Neuron (in vitro differentiated cells): ENCODE results near the gene KHDC1.
"Not testable (repeated sequence)": the region's sequence is repeated elsewhere in the genome, so short reads cannot be mapped to it uniquely, and the experiment has no call there.

Experiments used
- H2AFZ ChIP-seq: one replicate; pipeline ENCODE4 v1.6.1; 2013; ENCODE audit warnings: low read depth, mild to moderate bottlenecking, inconsistent platforms, low read length, moderate library complexity
- H3K27me3 ChIP-seq: one replicate; pipeline ENCODE4 v1.6.1; 2013; ENCODE audit warnings: low read length; ENCODE audit not compliant: insufficient read depth
- H3K36me3 ChIP-seq: one replicate; pipeline ENCODE4 v1.6.1; 2013; ENCODE audit warnings: low read length; ENCODE audit not compliant: insufficient read depth
- H3K4me1 ChIP-seq: one replicate; pipeline ENCODE4 v1.6.1; 2013; ENCODE audit warnings: low read length; ENCODE audit not compliant: insufficient read depth
- H3K4me3 ChIP-seq: 2 replicates; pipeline ENCODE4 v1.5.1; 2013; ENCODE audit warnings: mild to moderate bottlenecking, low read length, moderate library complexity
- H3K9me3 ChIP-seq: one replicate; pipeline ENCODE4 v1.6.1; 2013; ENCODE audit warnings: low read length

The KHDC1 gene

GRCh38 chr6:73234733-73235132 is 28.3 kb downstream of the KHDC1 start:
- Histone ChIP-seq H3K27me3 (no peaks in the 10 kb centered on the region), H2AFZ (no peak overlapping the region), H3K36me3 (no peaks in the 10 kb centered on the region), H3K4me1 (no peaks in the 10 kb centered on the region), H3K9me3 (no peaks in the 10 kb centered on the region), H3K4me3 (no peak overlapping the region)

GRCh38 chr6:73233971-73234370 is 29.0 kb downstream of the KHDC1 start:
- not testable (repeated sequence) for H3K4me3 ChIP-seq, H3K9me3 ChIP-seq, H3K4me1 ChIP-seq, H3K27me3 ChIP-seq, H2AFZ ChIP-seq, H3K36me3 ChIP-seq

- Histone ChIP-seq H2AFZ (no peak overlapping the region), H3K27me3 (no peaks in the 10 kb centered on the region), H3K4me1 (no peaks in the 10 kb centered on the region), H3K9me3 (no peaks in the 10 kb centered on the region), H3K4me3 (no peak overlapping the region), H3K36me3 (no peaks in the 10 kb centered on the region)
Measured at GRCh38 chr6:73233048-73233447, 29.9 kb downstream of the KHDC1 start.

- no peaks in the 10 kb centered on the region for H3K36me3 ChIP-seq
- H3K4me3 ChIP-seq: no peak overlapping the region
- no peaks in the 10 kb centered on the region for H3K4me1 ChIP-seq
- no peaks in the 10 kb centered on the region for H3K9me3 ChIP-seq
- no peak overlapping the region for H2AFZ ChIP-seq
- no peaks in the 10 kb centered on the region for H3K27me3 ChIP-seq
Measured at GRCh38 chr6:73231986-73232391, 31.0 kb downstream of the KHDC1 start.

GRCh38 chr6:73227606-73228255 is 35.3 kb downstream of the KHDC1 start:
- Histone ChIP-seq H2AFZ (no peak overlapping the region), H3K36me3 (no peaks in the 10 kb centered on the region), H3K9me3 (no peaks in the 10 kb centered on the region), H3K27me3 (no peaks in the 10 kb centered on the region), H3K4me1 (no peaks in the 10 kb centered on the region), H3K4me3 (no peak overlapping the region)

- Histone ChIP-seq H3K9me3 (no peaks in the 10 kb centered on the region), H3K4me3 (no peak within 1 kb of the TSS), H2AFZ (no peak within 1 kb of the TSS), H3K36me3 (no peaks in the 10 kb centered on the region), H3K4me1 (no peaks in the 10 kb centered on the region), H3K27me3 (no peaks in the 10 kb centered on the region)
Measured at GRCh38 chr6:73225396-73225795, 37.6 kb downstream of the KHDC1 start, which contains the start of gene KHDC1L. Gene KHDC1L, minus strand, starts transcription at chr6:73225496. Its CDS starts 88 bp downstream, at chr6:73225408.

- H3K36me3 ChIP-seq: no peaks in the 10 kb centered on the region
- no peaks in the 10 kb centered on the region for H3K9me3 ChIP-seq
- no peak overlapping the region for H2AFZ ChIP-seq
- H3K27me3 ChIP-seq: no peaks in the 10 kb centered on the region
- H3K4me1 ChIP-seq: no peaks in the 10 kb centered on the region
- H3K4me3 ChIP-seq: no peak overlapping the region
Measured at GRCh38 chr6:73216859-73217258, 46.1 kb downstream of the KHDC1 start.

GRCh38 chr6:73209117-73209516 is 53.9 kb downstream of the KHDC1 start:
- H3K9me3 ChIP-seq: no peaks in the 10 kb centered on the region
- no peak overlapping the region for H2AFZ ChIP-seq
- H3K36me3 ChIP-seq: no peaks in the 10 kb centered on the region
- no peak overlapping the region for H3K4me3 ChIP-seq
- no peaks in the 10 kb centered on the region for H3K27me3 ChIP-seq
- H3K4me1 ChIP-seq: no peaks in the 10 kb centered on the region

- no peak overlapping the region for H3K4me3 ChIP-seq
- no peaks in the 10 kb centered on the region for H3K36me3 ChIP-seq
- H3K4me1 ChIP-seq: no peaks in the 10 kb centered on the region
- no peaks in the 10 kb centered on the region for H3K9me3 ChIP-seq
- H2AFZ ChIP-seq: no peak overlapping the region
- no peaks in the 10 kb centered on the region for H3K27me3 ChIP-seq
Measured at GRCh38 chr6:73207221-73207837, 55.7 kb downstream of the KHDC1 start.

GRCh38 chr6:73204252-73204651 is 58.7 kb downstream of the KHDC1 start:
- no peaks in the 10 kb centered on the region for H3K9me3 ChIP-seq
- H3K4me3 ChIP-seq: no peak overlapping the region
- H2AFZ ChIP-seq: no peak overlapping the region
- H3K27me3 ChIP-seq: no peaks in the 10 kb centered on the region
- no peaks in the 10 kb centered on the region for H3K36me3 ChIP-seq
- H3K4me1 ChIP-seq: no peaks in the 10 kb centered on the region

GRCh38 chr6:73203098-73203497 is 59.9 kb downstream of the KHDC1 start:
- Histone ChIP-seq H3K4me1 (no peaks in the 10 kb centered on the region), H3K27me3 (no peaks in the 10 kb centered on the region), H3K9me3 (no peaks in the 10 kb centered on the region), H3K36me3 (no peaks in the 10 kb centered on the region), H3K4me3 (no peak overlapping the region), H2AFZ (no peak overlapping the region)

GRCh38 chr6:73200735-73201134 is 62.3 kb downstream of the KHDC1 start:
- Histone ChIP-seq H3K36me3 (no peaks in the 10 kb centered on the region), H2AFZ (no peak overlapping the region), H3K4me3 (no peak overlapping the region), H3K9me3 (no peaks in the 10 kb centered on the region), H3K4me1 (no peaks in the 10 kb centered on the region), H3K27me3 (no peaks in the 10 kb centered on the region)

GRCh38 chr6:73200247-73200646 is 62.7 kb downstream of the KHDC1 start:
- no peaks in the 10 kb centered on the region for H3K4me1 ChIP-seq
- no peaks in the 10 kb centered on the region for H3K9me3 ChIP-seq
- no peak overlapping the region for H3K4me3 ChIP-seq
- H2AFZ ChIP-seq: no peak overlapping the region
- H3K36me3 ChIP-seq: no peaks in the 10 kb centered on the region
- H3K27me3 ChIP-seq: no peaks in the 10 kb centered on the region

GRCh38 chr6:73194744-73195143 is 68.3 kb downstream of the KHDC1 start:
- no peak overlapping the region for H2AFZ ChIP-seq
- H3K27me3 ChIP-seq: no peaks in the 10 kb centered on the region

More at GRCh38 chr6:73194744-73195143, 68.3 kb downstream of the KHDC1 start:
- Histone ChIP-seq H3K4me1 (no peaks in the 10 kb centered on the region), H3K36me3 (no peaks in the 10 kb centered on the region), H3K4me3 (no peak overlapping the region), H3K9me3 (no peaks in the 10 kb centered on the region)
